Transverse colon (tissue), 4 donors: ENCODE results near the gene VAV2.

ENCODE experiments used
- CTCF ChIP-seq, 5 experiments: fragments of 200-600 bp in 3 of 5; fragments of 450-650 bp in 2 of 5; sonication (generic) in 3 of 5; IDR thresholded peaks; 1 replicate in 2 of 5; 2 replicates in 3 of 5; pipeline ENCODE4 v1.5.1; 2016 to 2017; ENCODE audit warnings: antibody characterized with exemption in 5 of 5, inconsistent platforms in 3 of 5, mild to moderate bottlenecking in 2 of 5, moderate library complexity in 1 of 5
- POLR2A ChIP-seq: fragments of 450-650 bp; IDR thresholded peaks from one replicate; pipeline ENCODE4 v1.6.1; 2016; ENCODE audit warnings: antibody characterized with exemption, mild to moderate bottlenecking, moderate library complexity
- POLR2AphosphoS5 ChIP-seq, 3 donors: sonication (generic); formaldehyde crosslinking; IDR thresholded peaks; one replicate each; pipeline ENCODE4 v1.6.1; 2016; ENCODE audit warnings: antibody characterized with exemption in 3 of 3

DNA sequence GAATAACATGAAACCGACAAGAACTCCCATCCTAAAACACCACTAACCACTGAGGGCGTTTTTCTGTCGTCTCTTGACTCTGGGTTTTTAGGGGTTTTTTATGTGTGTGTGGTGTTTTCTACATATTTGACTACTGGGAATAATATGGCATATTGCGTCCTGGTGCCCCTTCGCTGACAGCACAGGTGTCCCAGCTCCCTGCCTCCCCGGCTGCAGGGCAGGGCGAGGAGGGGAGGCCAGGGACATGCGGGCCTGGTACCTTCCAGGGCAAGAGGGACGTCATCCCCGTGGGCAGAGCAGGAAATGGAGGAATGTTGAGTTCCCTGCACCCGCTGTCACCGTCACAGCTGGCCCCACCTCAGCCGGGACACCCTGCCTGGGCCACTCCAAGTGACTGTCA, 34.8 kb downstream of the VAV2 start:
- TF ChIP-seq CTCF (IDR thresholded peaks at IDR 0.05) (no peak), POLR2A (no peak), POLR2AphosphoS5 (IDR thresholded peaks at IDR 0.05) (no peak)
